Ecto neural progenitor cell (in vitro differentiated cells): ENCODE results near the gene ATP9B.
A peak's percentile ranks its signal among the peaks of the same experiment; 100 is the strongest.

ENCODE experiments used
- DNase-seq: peaks from one replicate; pipeline ENCODE4 v3.0.0-alpha.2; 2018; ENCODE audit warnings: low spot score

Gene ATP9B

GRCh38 chr18:79199691-79200374 is 130.6 kb downstream of the ATP9B start:
- DNase-seq, result no peak

DNA sequence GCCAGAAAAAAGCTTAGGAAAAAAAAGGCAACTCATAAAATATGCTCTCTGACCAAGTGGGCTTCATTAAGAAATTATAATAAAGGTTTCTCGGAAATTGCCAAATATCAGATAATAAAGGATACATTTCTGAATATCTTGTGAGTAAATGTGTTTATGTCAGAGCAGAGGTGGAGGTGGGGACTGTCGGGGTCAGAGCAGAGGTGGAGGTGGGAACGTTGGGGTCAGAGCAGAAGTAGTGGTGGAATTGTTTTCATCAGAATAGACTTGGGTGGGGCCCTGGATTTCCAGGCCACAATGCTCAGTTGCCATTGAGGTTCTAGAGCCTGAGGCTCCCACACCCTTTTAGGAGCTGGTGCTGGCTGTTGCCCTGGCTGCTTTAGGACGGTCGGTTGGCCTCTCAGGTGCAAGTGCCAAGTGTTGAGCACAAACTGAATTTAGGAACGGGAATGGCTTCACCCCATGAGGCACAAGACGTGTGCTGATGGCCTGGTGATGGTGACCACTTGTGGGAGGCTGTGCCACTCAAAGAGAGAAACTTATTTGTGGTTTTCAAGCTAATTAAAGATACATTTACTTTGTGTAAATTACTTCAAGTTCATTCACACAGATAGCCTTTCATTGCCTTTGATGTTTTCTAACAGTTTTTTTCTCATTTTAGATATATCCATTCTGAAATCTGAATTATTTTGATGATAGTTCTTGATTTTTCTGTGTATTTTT is 131.5 kb downstream of the ATP9B start:
- peak; percentile 89 for DNase-seq

- no peak for DNase-seq
These were observed 133.9 kb downstream of the ATP9B start for GRCh38 chr18:79203017-79203605.

DNA sequence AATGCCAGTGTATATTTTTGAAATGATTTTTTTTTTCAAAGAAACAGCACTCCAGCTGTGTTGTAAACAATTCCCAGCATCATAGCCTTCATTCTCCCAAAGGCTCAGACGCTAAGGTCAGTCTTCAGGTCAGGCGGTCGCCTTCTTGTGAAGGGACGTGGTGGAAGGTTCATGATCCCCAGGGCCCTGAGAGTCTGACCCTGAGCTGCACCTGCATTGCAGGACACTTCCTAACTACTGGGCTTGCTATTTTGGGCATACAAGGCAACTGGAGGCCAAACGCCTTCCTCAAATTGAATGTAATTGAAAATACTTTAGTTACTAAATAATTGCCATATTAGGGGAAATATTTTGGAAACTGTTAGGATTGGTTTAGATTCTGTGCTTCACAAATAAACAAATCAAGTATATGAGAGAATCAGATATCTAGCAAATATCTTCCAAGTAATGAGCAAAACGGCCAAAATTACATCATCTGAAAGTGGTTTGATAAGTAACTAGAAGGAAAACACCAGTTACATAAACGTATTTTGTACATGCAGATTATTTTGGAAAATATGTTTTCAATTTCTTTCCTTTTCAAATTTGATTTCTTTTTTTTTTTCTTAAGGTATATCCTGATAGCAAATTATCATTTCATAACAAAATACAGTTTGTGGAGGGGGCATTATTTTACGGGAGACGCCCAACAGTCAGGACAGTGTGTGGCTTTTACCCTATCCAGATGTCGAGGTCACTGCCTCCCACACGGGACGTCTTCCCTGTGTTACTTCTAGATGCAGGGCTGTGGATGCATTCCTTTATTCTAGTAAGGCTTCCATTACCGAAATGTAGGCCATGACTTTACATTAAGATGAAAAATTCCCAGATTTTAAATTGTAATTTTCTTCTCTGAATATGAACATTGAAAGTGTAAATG is 136.0 kb downstream of the ATP9B start:
- no peak for DNase-seq

DNA sequence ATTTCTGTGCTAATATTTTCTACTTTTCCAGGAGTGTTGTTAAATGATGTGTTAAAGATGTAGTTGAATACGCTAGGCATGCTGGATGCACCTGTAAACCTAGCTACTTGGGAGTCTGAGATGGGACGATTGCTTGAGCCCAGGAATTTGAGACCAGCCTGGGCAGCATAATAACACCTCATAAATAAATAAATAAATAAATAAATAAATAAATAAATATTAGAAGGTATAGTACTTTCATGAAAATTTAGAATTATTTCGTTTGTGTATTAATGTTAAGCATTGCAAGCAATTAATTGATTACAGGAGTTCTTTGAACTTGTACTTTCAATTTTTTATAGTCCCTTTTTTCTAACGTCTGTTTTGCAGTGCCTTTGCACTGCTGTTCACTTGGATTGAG is 137.2 kb downstream of the ATP9B start:
- DNase-seq, result no peak

DNA sequence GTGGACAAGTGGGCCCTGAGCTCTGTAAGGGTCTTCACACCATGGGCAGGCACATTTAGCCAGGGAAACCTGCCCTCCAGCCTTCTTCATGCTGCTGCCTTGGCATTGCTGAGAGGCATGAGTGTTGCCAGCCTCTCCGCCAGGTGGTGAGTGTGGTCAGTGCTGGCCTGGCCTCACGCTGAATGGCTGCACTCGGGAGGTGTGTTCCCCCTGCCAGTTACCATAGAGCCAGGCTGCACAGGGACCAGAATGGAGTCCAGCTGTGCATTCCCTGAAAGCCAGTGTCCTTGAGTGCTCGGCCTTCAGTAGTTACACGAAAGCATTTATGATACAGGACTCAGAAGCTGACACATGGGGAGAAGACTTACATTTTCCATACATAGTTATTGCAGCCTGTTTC is 139.7 kb downstream of the ATP9B start:
- DNase-seq, result no peak

GRCh38 chr18:79210002-79210910 is 141.1 kb downstream of the ATP9B start:
- no peak for DNase-seq

GRCh38 chr18:79211844-79212243 is 142.7 kb downstream of the ATP9B start:
- no peak for DNase-seq

- no peak for DNase-seq
These were observed 144.9 kb downstream of the ATP9B start for GRCh38 chr18:79214056-79214455.

DNA sequence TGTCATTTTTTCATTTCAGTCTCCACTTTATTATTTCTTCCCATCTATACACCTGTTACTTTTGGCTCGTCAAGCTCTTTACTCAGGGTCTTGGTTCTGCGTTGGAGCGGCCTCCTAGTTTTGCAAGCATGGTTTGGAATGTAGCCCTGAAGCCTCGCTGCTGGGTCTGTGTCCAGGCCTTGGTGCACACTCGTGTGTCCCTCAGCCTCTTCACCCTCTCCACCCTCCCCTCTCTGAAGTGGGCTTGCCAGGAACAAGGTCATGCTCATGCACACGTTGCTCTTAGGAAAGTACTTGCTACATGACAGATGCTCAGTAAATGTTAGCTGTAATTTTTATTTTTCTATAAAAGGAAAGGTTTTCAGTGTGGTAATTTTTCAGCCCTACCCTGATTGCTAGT is 147.0 kb downstream of the ATP9B start:
- no peak for DNase-seq

- no peak for DNase-seq
These were observed 148.9 kb downstream of the ATP9B start for GRCh38 chr18:79217979-79218604.

DNA sequence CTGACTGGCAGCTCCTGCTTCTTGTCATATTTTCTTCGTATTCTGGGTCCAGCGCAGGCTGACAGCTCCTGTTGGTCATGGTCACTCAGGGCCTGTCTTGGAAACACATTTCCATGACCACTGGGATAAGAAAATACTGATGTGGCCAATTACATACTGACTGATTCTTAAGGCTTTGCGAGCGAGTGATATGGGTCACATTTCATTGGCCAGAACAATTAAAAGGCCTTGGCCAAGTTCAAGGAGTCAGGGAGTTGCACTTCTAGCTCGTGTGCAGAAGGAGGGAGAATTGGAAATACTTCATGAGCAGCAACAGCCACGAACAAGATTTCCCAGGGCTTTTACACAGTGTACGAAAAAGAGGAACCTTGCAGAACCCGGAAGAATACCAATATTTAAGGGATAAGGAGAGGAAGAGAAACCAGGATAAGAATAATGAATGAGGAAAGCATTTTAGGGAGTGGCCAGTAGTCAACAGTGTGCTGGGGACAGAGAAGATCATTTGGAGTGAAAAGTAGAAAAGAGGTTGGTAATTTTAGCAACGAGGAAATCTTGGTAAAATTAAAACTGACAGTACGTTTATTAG is 149.5 kb downstream of the ATP9B start:
- DNase-seq, result no peak

- no peak for DNase-seq
These were observed 151.9 kb downstream of the ATP9B start for GRCh38 chr18:79221136-79221535.

DNA sequence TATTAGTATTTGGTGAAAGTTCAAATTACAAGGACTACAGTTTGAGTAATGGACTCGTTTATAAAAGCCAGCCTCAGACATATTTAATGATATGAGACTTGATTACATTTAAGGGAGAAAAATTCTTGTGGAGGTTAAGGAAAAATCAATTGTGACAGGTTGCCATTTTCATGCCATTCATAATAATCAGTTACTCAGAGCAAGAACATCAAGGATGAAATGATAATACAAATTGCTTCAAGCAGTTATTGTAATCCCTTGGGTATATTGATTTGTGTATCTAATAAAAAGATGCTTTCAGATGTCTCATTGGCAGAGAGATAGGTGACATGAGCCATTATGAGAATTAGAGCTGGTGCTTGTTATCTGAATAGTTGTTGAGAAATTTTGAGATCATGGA is 153.6 kb downstream of the ATP9B start:
- DNase-seq, result no peak

DNA sequence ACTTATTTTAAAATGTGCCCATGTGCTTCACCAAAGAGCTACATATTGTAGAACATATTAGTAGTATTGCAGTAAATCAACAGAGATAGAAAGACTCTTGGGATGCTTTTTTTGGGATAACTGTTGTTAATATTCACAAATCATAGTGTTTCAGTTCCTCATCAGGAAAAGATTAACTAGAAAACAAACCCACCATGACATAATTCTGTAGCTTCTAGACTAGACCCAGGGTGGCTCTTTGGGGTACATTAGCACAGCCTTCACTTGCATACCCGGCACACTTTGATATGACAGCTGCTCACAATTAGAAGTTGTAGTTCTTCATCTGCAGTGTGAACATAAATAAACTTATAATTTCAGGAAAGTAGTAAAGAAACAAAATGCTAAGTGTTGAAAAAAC is 154.2 kb downstream of the ATP9B start:
- DNase-seq, result no peak

DNA sequence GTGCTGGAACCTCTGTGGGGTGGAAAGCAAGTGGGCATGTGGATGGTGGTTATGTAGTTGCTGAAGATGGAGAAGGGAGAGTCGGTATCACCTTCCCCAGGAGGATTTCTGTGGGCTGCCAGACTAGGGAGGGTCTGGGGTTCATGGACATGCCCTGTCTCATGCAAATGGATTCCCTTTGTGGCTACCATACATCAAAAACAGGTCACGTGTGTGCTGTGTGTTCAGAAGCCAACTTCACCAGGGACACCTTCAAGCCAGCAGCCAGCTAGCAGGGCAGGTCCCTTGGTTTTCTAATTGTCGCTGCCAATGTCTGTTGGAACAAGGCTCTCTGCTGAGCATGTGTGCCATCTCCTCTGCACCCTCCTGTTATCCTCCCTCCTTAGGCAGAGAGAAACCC is 155.2 kb downstream of the ATP9B start:
- DNase-seq, result no peak

DNA sequence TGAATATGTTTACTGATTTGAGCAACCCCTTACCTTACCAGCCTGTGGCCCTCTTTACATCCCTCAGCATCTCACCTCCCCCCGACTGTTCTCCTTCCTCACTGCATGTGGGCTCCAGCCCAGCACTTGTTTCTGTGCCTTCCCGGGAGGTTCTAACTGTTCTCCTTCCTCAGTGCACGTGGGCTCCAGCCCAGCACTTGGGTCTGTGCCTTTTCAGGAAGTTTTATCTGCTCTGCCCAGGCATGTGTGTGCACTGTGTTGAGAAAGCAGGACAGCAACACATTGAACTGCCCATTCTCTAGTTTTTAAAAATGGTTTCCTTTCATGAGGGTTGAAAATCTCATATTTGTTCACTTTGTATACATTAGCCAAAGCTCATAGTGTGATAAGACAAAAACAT is 158.4 kb downstream of the ATP9B start:
- DNase-seq, result no peak

DNA sequence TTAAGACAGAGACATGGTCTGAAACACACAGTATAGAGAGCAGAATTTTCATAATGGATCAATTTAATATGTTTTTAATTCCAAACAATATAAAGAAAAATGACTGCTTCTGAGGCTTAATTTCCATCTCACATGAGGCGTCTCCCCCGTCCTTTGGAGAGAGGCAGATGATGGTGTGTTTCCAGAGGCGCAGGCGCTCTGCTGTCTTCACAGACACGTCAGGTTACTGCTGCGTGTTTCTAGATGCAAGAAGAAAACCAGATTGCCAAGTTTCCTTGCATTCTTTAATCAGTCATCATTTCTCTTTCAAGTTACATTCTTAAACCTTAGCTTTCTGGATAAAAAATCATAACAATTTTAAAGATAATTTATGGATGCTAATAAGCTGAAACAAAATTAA is 160.2 kb downstream of the ATP9B start:
- DNase-seq, result no peak

- DNase-seq, result no peak
These were observed 165.2 kb downstream of the ATP9B start for GRCh38 chr18:79234438-79234837.

DNA sequence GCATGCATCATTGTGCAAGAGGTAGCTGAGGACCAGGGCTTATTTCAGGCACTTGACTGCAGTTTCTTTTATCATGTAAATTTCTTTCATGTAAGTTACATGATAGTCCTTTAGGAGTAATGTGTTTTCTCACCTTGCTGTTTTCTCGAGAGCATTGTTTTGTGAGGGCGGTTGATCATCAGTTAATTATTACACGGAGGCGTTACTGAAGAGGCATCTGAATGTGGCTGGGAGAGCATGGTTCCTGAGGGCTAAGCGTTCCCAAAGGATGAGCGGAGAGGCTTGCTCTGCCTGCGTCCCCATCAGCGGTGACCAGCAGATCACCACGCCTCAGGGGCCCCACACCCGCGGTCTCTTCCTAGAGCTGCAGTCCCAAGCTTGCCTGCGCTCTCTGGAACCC is 170.4 kb downstream of the ATP9B start:
- DNase-seq, result no peak

- no peak for DNase-seq
These were observed 172.6 kb downstream of the ATP9B start for GRCh38 chr18:79241755-79242154.
